NT2/D1 (cell line): Measurements from ENCODE around the gene IFT20.
"Not testable (repeated sequence)": the region's sequence is repeated elsewhere in the genome, so short reads cannot be mapped to it uniquely, and the experiment has no call there.

Source experiments
- DNase-seq: peaks from one replicate; pipeline ENCODE4 v3.0.0-alpha.2; 2011; ENCODE audit warnings: low read depth, low spot score
- H3K27me3 ChIP-seq: 2 replicates; pipeline ENCODE4 v1.6.0; 2011; ENCODE audit warnings: mild to moderate bottlenecking; ENCODE audit not compliant: insufficient read length, insufficient read depth
- H3K36me3 ChIP-seq: 2 replicates; pipeline ENCODE4 v1.6.1; 2011; ENCODE audit warnings: mild to moderate bottlenecking, low read length, mixed read lengths; ENCODE audit not compliant: insufficient read depth, insufficient read length
- H3K4me1 ChIP-seq: 2 replicates; pipeline ENCODE4 v1.5.1; 2011; ENCODE audit not compliant: insufficient read depth, insufficient read length
- H3K4me3 ChIP-seq: 2 replicates; pipeline ENCODE4 v1.5.1; 2011; ENCODE audit warnings: low read depth; ENCODE audit not compliant: insufficient read length
- H3K9ac ChIP-seq: 2 replicates; pipeline ENCODE4 v1.6.0; 2011; ENCODE audit warnings: low read depth; ENCODE audit not compliant: insufficient read length
- H3K9me3 ChIP-seq: 2 replicates; pipeline ENCODE4 v1.5.1; 2011; ENCODE audit warnings: mild to moderate bottlenecking, low read length; ENCODE audit not compliant: insufficient read depth
- SUZ12 ChIP-seq: IDR thresholded peaks from 2 replicates; pipeline ENCODE4 v1.6.1; 2011; ENCODE audit not compliant: insufficient read length, insufficient read depth; ENCODE audit errors: extremely low read depth
- YY1 ChIP-seq: IDR thresholded peaks from 2 replicates; pipeline ENCODE4 v1.6.1; 2011; ENCODE audit not compliant: insufficient read length, insufficient read depth
- ZNF274 ChIP-seq: IDR thresholded peaks from 2 replicates; pipeline ENCODE4 v1.6.1; 2011; ENCODE audit warnings: mild to moderate bottlenecking, low read depth, low read length

IFT20 gene

DNA sequence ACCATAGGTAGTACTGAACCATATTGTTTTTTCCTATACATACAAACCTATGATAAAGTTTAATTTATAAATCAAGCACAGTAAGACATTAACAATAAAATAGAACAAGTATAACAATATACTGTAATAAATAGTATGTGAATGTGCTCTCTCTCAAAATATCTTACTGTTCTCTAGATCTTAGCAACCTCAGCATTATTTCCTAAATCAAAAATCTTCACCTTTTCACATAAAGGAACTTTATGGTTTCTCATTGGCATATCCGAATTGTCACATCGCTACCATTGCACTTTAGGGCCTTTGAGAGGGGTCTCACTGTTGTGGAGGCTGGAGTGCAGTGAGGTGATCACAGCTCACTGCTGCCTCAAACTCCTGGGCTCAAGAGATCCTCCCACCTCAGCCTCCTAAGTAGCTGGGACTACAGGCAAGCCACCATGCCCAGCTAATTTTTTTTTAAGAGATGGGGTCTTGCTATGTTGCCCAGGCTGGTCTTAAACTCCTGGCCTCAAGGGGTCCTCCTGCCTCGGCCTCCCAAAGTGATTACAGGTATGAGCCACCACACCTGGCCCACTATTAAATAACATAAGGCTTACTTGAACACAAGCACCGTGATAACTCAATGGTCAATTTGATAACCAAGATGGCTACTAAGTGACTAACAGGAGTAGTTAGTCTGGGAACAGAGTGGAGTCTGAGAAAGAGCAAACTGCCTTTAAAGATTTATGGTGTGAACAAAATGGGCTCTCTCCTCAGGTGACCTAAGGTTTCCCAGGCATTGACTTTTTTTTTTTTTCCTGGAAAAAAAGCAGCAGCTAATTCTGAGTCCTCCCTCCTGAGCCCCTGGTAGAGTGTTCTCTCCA, 19.2 kb downstream of the IFT20 start:
- Histone ChIP-seq H3K36me3 (peaks cover 7% of the 10 kb centered on the region), H3K9ac (no peak overlapping the region), H3K4me1 (no peaks in the 10 kb centered on the region), H3K4me3 (no peak overlapping the region), H3K9me3 (no peaks in the 10 kb centered on the region), H3K27me3 (no peaks in the 10 kb centered on the region)
- DNase-seq = no peak
- TF ChIP-seq SUZ12 (no peak), YY1 (no peak), ZNF274 (no peak)

- TF ChIP-seq ZNF274 (no peak), YY1 (no peak), SUZ12 (no peak)
- H3K27me3 ChIP-seq = no peaks in the 10 kb centered on the region
- no peak overlapping the region for H3K4me3 ChIP-seq
- no peak overlapping the region for H3K9ac ChIP-seq
- DNase-seq = no peak
- H3K9me3 ChIP-seq = no peaks in the 10 kb centered on the region
- H3K36me3 ChIP-seq = no peaks in the 10 kb centered on the region
- H3K4me1 ChIP-seq = no peaks in the 10 kb centered on the region
These were observed 21.4 kb downstream of the IFT20 start for GRCh38 chr17:28313841-28314240.

- Histone ChIP-seq H3K9me3 (no peaks in the 10 kb centered on the region), H3K27me3 (no peaks in the 10 kb centered on the region), H3K4me1 (no peaks in the 10 kb centered on the region), H3K9ac (no peak overlapping the region), H3K4me3 (no peak overlapping the region), H3K36me3 (no peaks in the 10 kb centered on the region)
- TF ChIP-seq ZNF274 = no peak
- TF ChIP-seq SUZ12 = no peak
- no peak for TF ChIP-seq YY1
- DNase-seq = no peak
These were observed 28.3 kb downstream of the IFT20 start for GRCh38 chr17:28306954-28307401.

- no peaks in the 10 kb centered on the region for H3K9me3 ChIP-seq
- no peaks in the 10 kb centered on the region for H3K27me3 ChIP-seq
These were observed 36.8 kb downstream of the IFT20 start for GRCh38 chr17:28298449-28298848.

DNA sequence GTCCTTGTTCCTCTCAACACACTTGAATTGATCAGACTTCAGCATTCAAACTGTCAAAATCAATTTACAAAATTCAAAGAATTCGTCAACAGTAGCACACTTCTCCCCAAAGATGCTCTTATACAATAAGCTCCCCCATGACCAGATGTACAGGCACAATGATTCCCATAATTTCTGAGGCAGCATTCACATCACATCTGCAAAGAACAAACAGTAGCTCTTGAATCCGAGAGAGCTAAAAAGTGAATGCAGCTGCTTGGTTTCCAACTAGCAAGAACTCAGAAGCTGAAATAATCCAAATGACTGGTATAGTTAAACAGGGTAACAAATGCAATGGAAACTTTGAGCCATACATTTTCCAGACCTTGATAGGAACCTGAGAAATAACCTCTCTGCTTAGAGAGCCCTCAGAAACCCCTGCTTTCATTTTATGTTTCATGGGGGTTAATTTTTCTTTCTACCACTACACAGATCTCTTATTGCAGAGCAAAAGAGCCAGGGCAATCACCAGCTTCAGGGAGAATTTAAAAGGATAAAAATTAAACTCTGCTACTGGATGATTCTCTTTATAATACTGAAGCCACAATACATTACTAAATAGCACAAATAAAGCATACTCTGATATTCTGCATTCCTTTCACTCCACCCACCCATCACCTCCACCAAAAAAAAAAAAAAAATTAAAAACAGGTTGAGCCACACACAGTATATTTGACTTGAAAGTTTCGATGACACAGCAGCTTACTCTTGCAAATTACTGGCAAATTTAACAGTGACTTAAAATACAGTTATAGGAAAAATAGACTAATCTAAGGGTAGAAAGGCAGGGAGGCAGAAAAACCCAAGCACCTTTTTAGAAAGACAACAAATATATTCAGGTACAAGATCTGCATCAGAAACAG, 39.3 kb downstream of the IFT20 start:
- TF ChIP-seq YY1 (no peak), SUZ12 (no peak)
- Histone ChIP-seq H3K9me3 (no peaks in the 10 kb centered on the region), H3K4me3 (no peak overlapping the region), H3K9ac (no peak overlapping the region), H3K36me3 (no peaks in the 10 kb centered on the region), H3K27me3 (no peaks in the 10 kb centered on the region), H3K4me1 (no peaks in the 10 kb centered on the region)
- no peak for DNase-seq

More at GRCh38 chr17:28298449-28298848, 36.8 kb downstream of the IFT20 start:
- Histone ChIP-seq H3K36me3 (no peaks in the 10 kb centered on the region), H3K9ac (no peak overlapping the region), H3K4me1 (no peaks in the 10 kb centered on the region), H3K4me3 (no peak overlapping the region)
- DNase-seq = no peak
- TF ChIP-seq YY1 = no peak
- TF ChIP-seq SUZ12 = no peak
- TF ChIP-seq ZNF274 = no peak

GRCh38 chr17:28293994-28294393, 41.3 kb downstream of the IFT20 start:
- no peak overlapping the region for H3K9ac ChIP-seq
- TF ChIP-seq SUZ12 = no peak
- no peak for TF ChIP-seq ZNF274
- H3K4me1 ChIP-seq = no peaks in the 10 kb centered on the region
- no peaks in the 10 kb centered on the region for H3K9me3 ChIP-seq
- H3K4me3 ChIP-seq = no peak overlapping the region
- no peaks in the 10 kb centered on the region for H3K27me3 ChIP-seq
- H3K36me3 ChIP-seq = no peaks in the 10 kb centered on the region
- DNase-seq = no peak

DNA sequence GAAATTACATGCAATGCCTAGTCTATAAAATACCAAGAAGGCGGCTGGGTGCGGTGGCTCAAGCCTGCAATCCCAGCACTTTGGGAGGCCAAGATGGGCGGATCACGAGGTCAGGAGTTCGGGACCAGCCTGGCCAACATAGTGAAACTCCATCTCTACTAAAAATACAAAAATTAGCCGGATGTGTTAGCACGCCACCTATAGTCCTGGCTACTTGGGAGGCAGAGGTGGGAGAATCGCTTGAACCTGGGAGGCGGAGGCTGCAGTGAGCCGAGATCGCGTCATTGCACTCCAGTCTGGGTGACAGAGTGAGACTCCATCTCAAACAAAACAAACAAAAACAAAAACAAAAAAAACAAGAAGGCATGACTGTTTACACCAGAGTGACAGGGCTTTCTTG, 42.4 kb downstream of the IFT20 start:
- not testable (repeated sequence) for H3K4me1 ChIP-seq, H3K4me3 ChIP-seq, H3K9me3 ChIP-seq, H3K27me3 ChIP-seq, H3K9ac ChIP-seq, DNase-seq, H3K36me3 ChIP-seq
